Measurements from ENCODE around the gene NDUFV2. TPM values are rescaled to one million over a fixed set of nuclear protein-coding genes. Genes with fewer than 3 reads are reported as not detected.

The NDUFV2 gene
- polyA plus RNA-seq, 1 donor (not counting 4 experiments of a cell fraction or from before 2014, with no cell fraction given) = 202 TPM

DNA sequence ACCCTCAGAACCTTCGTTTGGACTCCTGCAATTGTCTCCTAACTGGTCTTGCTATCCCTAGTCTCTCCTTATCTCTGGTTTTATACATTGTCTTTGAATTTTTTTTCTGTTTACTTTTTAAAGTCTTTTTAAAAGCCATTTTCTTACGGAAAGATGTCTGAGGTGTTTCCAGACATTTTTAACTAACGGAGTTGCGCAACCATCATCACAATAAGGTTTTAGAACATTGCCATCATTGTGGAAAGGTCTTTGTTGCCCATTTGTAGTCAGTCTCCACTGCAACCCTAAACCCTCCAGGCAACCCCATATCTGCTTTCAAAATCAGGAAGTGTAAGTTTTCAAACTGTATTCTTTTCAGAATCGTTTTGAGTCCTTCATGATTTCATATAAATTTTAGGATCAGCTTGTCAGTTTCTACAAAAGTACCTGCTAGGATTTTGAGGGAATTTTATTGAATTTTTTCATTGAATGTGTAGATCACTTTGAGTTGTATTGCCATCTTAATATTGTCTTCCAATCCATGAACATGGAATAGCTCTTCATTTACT lies 80.4 kb downstream of the NDUFV2 start:
- H3K79me2 ChIP-seq (ENCODE audit: control insufficient read depth, insufficient read depth, low read length) = peaks cover 19% of the 10 kb centered on the region
- H3K9ac ChIP-seq (ENCODE audit: control insufficient read depth, extremely low read depth, insufficient read depth, low read length) = no peak overlapping the region
- H3K9me3 ChIP-seq (ENCODE audit: control insufficient read depth, low read depth, low read length) = no peaks in the 10 kb centered on the region
- H3K4me3 ChIP-seq (ENCODE audit: control insufficient read depth in 2 of 3, extremely low read depth in 1 of 3, insufficient read depth in 2 of 3, low read depth in 1 of 3, low read length in 3 of 3) = no peak overlapping the region
- TF ChIP-seq, protein P1, sequence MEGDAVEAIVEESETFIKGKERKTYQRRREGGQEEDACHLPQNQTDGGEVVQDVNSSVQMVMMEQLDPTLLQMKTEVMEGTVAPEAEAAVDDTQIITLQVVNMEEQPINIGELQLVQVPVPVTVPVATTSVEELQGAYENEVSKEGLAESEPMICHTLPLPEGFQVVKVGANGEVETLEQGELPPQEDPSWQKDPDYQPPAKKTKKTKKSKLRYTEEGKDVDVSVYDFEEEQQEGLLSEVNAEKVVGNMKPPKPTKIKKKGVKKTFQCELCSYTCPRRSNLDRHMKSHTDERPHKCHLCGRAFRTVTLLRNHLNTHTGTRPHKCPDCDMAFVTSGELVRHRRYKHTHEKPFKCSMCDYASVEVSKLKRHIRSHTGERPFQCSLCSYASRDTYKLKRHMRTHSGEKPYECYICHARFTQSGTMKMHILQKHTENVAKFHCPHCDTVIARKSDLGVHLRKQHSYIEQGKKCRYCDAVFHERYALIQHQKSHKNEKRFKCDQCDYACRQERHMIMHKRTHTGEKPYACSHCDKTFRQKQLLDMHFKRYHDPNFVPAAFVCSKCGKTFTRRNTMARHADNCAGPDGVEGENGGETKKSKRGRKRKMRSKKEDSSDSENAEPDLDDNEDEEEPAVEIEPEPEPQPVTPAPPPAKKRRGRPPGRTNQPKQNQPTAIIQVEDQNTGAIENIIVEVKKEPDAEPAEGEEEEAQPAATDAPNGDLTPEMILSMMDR (optimal IDR thresholded peaks at IDR 0.05 in 1 of 3, IDR thresholded peaks at IDR 0.05 in 1 of 3, conservative IDR thresholded peaks at IDR 0.05 in 1 of 3; ENCODE audit: extremely low read depth in 1 of 3, insufficient read depth in 2 of 3, low read length in 3 of 3) = no peak
- no peak for TF ChIP-seq EZH2 (IDR thresholded peaks at IDR 0.05; ENCODE audit: low read length)
- H3K36me3 ChIP-seq (ENCODE audit: control insufficient read depth in 2 of 2, extremely low read depth in 1 of 2, insufficient read depth in 2 of 2, low read length in 2 of 2) = peaks cover 0 to 3% of the 10 kb centered on the region in 2 experiments
- no peak overlapping the region for H3K4me2 ChIP-seq (ENCODE audit: control insufficient read depth, extremely low read depth, insufficient read depth, low read depth, low read length)
- no peaks in the 10 kb centered on the region for H3K27me3 ChIP-seq (ENCODE audit: control insufficient read depth, extremely low read depth, insufficient read depth, low read length)
- FAIRE-seq (no peak), DNase-seq (ENCODE audit: low read depth, low spot score) (no peak)
- dilution Hi-C loops (cut with MboI; ENCODE audit: extremely low pct_ligation_motif_present, low sequenced_read_pairs) = no loop called here
- no peaks in the 10 kb centered on the region for H3K4me1 ChIP-seq (ENCODE audit: control insufficient read depth, extremely low read depth, insufficient read depth, low read length)
- no peak overlapping the region for H3K27ac ChIP-seq (ENCODE audit: control insufficient read depth, insufficient read depth, low read length)
- no peaks in the 10 kb centered on the region for H3K9me1 ChIP-seq (ENCODE audit: control insufficient read depth, extremely low read depth, insufficient read depth, low read length)
- no peak overlapping the region for H2AFZ ChIP-seq (ENCODE audit: control insufficient read depth, low read length)
- no peaks in the 10 kb centered on the region for H4K20me1 ChIP-seq (ENCODE audit: control insufficient read depth, extremely low read depth, insufficient read depth, low read length)

Other genes with a start within 250 kb of the NDUFV2 start
- 2.6 to 8.0 TPM (median 4.9 TPM) in 3 replicates for gene ANKRD12, start 34.1 kb downstream of the NDUFV2 start, polyA plus RNA-seq
- 34.2 to 46.9 TPM (median 44.0 TPM) in 3 replicates for gene TWSG1, start 232.1 kb downstream of the NDUFV2 start, polyA plus RNA-seq

Data from keratinocyte (primary cell).